ENCODE measurements around the gene TUSC2.
"Not testable (repeated sequence)": the region's sequence is repeated elsewhere in the genome, so short reads cannot be mapped to it uniquely, and the experiment has no call there.

TUSC2 gene

DNA sequence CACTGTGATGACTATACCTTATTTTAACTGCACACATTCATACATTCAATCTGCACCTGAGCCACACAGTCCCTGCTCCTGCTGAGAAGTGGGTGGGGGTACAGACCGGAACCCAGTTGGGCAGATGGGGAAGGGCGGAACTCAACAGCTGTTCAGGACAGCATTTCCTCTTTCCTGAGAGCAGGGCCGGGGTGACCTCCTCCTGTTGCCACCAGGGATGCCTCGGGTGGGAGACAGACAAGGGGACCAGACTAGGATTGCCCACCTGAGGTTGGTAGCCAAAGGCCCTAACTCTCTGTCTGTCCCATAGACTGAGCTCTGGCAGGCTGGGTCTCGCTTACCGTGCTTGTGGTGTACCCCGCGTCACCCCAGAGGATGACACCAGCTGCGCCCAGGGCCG is 9.4 kb downstream of the TUSC2 start:
- no peak for DNase-seq (ENCODE audit: low read depth in 3 of 3)

DNA sequence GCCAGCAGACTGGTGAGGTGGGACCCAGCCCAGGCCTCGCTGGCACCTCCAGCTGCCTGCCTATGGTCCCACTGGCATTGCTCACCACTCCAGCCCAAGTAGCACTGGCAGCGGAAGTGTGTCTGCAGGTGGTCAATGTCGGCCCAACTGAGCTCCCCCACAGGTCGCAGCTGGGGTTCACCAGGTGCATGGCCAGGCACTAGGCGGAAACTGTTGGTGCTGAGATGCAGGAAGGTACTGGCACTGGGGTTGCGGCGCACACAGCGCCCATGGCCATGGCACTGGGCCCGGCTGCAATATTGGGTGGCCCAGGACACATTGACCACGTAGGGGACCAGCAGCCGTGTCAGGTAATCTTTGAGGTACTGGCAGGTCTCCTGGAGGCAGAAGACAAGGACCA is 9.9 kb downstream of the TUSC2 start:
- no peak for DNase-seq (ENCODE audit: low read depth in 3 of 3)

GRCh38 chr3:50317300-50317699 is 10.7 kb downstream of the TUSC2 start:
- no peak for DNase-seq (ENCODE audit: low read depth in 3 of 3)

DNA sequence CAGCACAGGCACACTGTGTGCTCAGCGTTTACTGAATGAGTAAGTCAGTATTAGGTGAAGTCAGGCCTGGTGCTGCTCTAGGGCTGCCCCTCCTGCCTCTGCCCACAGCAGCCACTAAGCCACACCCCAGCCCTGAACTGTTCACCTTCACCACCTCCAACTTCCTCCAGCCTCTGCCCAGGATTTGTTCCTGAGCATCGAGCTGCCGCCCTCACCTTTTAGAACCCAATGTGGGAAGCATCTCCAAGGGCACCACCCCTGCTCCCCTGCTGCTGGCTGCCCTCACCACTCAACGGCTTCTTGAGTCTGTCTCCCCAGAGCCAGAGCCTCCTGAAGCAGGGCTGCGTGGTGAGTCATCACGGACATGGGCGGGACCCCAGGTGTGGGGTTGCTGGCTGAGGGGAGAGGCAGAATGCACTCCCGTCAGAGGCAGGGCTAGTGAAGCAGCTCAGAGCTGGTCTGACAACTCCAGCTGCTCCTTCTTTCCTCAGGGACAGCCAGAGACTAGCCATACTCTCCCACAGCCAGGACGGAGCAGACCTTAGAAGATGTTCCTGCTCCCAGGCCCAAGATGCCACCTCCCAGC is 11.3 kb downstream of the TUSC2 start:
- DNase-seq (ENCODE audit: low read depth in 3 of 3), result peak in 1 of 3 experiments; percentile 46

- DNase-seq (ENCODE audit: low read depth in 3 of 3), result no peak
Measured at GRCh38 chr3:50314816-50315215, 13.2 kb downstream of the TUSC2 start.

GRCh38 chr3:50314342-50314741 is 13.7 kb downstream of the TUSC2 start:
- DNase-seq (ENCODE audit: low read depth in 3 of 3), result no peak

DNA sequence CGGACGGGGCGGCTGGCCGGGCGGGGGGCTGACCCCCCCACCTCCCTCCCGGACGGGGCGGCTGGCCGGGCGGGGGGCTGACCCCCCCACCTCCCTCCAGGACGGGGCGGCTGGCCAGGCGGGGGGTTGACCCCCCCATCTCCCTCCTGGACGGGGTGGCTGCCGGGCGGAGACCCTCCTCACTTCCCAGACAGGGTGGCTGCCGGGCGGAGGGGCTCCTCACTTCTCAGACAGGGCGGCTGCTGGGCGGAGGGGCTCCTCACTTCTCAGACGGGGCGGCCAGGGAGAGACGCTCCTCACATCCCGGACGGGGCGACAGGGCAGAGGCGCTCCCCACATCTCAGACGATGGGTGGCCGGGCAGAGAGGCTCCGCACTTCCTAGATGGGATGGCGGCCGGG is 16.0 kb downstream of the TUSC2 start:
- DNase-seq (ENCODE audit: low read depth in 3 of 3), result not testable (repeated sequence)

DNA sequence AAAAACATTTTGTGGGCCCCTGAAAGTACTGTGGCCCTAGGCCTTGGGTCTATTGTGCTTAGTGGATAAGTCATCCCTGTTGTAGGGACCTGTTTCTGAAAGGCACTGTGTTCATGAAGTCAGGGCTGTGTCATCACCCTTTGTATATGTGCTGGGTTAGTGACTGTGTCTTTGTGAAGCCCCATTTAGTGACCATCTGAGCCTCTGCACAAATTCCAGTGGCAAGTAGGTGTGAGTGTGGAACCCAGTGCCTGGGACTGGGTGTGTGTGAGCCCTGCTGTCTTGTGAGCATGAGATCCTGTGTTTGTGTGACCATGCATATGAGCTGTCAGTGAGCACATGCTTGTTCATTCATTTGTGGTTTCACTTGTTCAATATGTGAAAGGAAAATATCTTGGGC is 23.4 kb downstream of the TUSC2 start:
- DNase-seq (ENCODE audit: low read depth in 3 of 3), result no peak

DNA sequence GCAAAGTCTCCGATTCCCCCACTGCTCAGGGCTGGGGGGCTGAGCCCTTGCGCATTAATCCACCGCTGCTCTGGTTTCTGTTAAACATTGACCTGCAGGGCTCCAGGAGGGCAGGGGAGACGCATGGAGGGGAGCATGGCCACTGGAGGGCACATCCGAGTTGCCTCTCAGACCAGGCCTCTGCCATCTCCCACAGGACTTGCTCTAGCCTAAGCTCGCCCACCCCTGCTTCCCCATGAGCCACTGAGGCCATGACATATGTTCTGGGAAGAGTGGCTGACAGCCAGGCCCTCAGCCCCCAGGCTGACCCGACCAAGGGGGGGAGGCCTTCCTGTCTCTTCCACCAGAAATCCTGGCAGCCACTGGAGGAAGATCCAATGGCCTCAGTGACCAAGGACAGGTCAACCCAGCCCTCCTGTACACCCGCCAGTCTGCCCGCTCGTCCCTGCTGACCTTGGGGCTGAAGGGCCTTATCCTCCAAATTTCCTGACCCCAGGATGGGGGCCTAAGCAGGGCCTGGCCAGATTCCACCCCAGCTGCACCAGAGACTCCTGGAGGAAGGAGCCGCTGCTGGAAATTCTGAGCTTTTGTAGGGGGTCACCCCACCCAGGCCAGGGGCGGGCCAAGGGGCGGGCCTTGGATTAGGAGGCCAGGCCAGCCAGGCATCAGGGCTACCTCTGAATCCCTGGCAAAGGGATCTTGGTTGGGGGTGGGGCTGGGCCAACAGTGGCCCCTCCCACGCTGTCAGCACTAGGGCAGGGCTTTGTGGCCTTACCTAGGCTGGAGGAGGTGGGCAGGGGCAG is 24.8 kb downstream of the TUSC2 start, which contains the start of gene HYAL1:
TSS of gene HYAL1 (minus strand) at position 562 of the 803 bp plus-strand sequence. CDS start 618 bp downstream, outside the sequence.
- DNase-seq (ENCODE audit: low read depth in 3 of 3), result no peak

- DNase-seq (ENCODE audit: low read depth in 3 of 3), result no peak
Measured at GRCh38 chr3:50302095-50303012, 25.7 kb downstream of the TUSC2 start.

DNA sequence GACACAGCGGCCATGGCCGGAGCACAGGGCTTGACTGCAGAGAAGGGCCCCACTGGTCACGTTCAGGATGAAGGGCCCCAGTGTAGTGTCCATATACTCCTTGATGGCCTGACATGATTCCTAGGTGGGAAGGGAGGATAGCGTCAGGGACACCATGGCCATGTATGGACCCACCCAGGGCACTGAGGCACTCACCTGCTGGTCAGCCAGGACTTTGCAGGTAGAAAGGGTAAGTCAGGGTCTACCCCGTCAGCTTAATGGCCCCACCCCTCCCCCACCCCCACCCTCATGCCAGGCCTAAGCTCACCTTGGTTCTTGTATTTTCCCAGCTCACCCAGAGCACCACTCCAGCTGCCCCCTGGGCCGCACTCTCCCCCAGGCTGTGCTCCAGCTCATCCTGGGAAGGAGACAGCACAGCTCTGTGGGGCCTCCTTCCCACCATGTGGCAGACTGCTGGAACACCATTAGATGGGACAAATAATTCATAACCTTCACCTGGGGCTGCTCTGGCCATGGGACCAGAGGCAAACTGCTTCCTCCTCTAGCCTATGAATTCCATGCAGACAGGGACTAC is 27.3 kb downstream of the TUSC2 start:
- no peak for DNase-seq (ENCODE audit: low read depth in 3 of 3)

DNA sequence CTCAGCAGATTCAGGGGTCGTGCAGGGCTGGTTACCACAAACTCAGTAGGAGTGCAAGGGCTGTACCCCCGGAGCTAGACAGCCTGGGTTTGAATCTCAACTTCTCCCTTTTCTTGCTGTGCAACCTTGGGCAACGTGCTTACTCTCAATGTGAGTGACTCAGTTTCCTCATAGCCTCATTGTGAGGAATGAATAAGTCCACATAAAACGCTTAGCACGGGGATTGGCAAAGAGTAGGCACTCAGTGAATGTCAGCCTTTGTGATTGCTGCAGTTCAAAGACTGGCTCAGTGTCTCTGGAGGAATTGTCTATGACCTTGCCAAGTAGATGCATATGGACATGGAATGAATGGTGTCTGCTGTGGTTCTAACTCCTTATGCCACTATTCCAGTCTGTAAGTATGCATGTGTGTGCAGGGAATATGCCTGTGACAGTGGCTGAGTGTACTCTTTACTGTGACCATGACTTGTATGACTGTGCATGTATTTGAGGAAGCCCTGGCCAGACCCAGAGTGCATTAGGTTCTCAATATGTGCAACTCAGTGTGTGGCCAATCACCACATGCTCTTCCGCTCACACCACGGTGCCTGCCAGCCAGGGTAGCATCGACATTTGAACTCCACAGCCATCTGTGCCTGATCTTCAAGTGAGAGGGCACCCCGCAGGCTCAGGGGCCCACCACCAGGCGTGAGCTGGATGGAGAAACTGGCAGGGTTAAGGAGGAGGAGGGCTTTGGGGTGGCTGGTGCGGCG is 27.9 kb downstream of the TUSC2 start:
- DNase-seq (ENCODE audit: low read depth in 3 of 3), result no peak

- DNase-seq (ENCODE audit: low read depth in 3 of 3), result no peak
Measured at GRCh38 chr3:50299638-50299928, 28.4 kb downstream of the TUSC2 start.

DNA sequence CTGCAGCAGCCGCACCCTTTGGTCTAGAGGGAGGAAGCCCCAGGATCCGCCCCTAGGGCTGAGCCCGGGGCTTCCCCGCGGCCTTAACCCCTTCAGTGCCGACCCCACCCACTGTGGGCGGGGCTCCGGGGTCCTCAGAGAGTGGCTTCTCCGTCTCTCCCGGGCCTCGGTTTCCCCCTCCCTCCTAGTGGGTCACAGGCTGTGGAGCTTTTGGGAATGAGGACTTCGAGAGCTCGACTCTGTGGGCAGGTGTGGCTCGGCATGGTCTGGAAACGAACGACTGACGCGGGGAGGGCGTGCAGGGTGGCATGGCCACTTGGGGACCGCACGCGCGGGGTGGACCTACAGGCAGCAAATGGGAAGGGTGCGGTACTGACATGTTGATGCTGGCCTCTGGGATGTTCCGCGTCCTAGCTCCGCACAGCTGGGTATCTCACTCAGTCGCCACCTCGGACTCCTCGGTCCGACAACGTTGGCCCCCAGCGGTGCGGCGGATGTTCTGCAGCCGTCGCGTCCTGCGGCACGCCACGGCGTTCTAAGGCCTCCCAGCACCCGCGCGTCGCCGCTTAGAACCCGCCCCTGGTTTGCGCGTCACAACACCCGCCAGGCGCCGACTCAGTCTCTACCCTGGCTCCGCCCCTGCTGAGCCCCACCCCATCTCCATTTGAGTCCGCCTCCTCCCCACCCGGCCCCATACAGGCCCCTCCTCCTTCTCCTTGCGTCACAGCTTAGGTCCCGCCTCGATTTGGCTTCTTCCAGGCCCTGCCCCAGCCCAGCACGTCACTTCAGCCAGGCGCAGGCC is 29.0 kb downstream of the TUSC2 start, which contains the start of the genes HYAL3 and NAA80:
TSS of gene HYAL3 (minus strand) at position 570 of the 802 bp plus-strand sequence. CDS start 3,803 bp downstream, outside the sequence.
TSS of gene NAA80 (minus strand) at position 570 of the 802 bp plus-strand sequence. CDS start 1,942 bp downstream, outside the sequence.
- peak; percentile 97 to 100 (median 99) for DNase-seq (ENCODE audit: low read depth in 3 of 3)

GRCh38 chr3:50297896-50298725 is 29.9 kb downstream of the TUSC2 start:
- no peak for DNase-seq (ENCODE audit: low read depth in 3 of 3)

GRCh38 chr3:50297384-50297775 is 30.6 kb downstream of the TUSC2 start:
- DNase-seq (ENCODE audit: low read depth in 3 of 3), result no peak

DNA sequence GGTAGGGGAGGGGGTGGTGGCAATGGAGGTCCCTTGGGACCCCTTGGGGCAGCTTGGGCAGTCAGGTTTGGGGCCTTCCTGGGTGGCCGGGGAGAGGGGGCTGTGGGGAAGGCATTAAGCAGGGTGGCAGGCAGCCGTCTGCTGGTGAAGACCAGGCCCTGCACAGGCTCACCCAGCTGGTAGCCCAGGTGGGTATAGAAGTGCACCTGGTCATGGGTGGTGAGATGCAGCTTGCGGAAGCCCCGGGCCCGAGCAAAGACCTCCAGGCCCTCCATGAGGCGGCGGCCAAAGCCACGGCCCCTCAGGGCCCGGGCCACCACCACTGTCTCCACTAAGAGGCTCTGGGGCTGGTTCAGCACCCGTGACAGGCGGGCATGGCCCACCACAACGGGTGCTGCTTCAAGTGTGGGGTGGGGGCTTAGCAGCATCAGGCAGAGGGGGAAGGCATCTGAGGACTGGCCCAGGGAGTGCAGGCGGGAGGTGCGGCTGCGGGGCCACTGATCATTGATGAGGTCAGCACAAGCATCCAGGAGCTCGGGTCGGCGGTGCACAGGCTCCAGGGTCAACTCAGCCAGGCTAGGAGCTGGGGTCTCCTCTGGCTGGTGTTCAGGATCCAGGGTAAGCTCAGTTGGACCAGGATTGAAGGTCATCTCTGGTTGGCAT is 31.2 kb downstream of the TUSC2 start:
- DNase-seq (ENCODE audit: low read depth in 3 of 3), result no peak

GRCh38 chr3:50295553-50296431 is 32.2 kb downstream of the TUSC2 start:
- DNase-seq (ENCODE audit: low read depth in 3 of 3), result no peak
